Cortex of kidney (tissue), 1 donor: ENCODE measurements around the gene PI16.
A peak's percentile ranks its signal among the peaks of the same experiment; 100 is the strongest.
"Not testable (repeated sequence)": the region's sequence is repeated elsewhere in the genome, so short reads cannot be mapped to it uniquely, and the experiment has no call there.

Experiments
- DNase-seq: peaks from one replicate; lab custom pipeline; 2025; lab: John Stamatoyannopoulos, UW

PI16 gene

GRCh38 chr6:36976007-36976264 is 21.4 kb downstream of the PI16 start:
- DNase-seq, result no peak

- DNase-seq, result no peak
These were observed 22.0 kb downstream of the PI16 start for GRCh38 chr6:36976509-36976908.

- DNase-seq, result no peak
These were observed 22.4 kb downstream of the PI16 start for GRCh38 chr6:36976931-36977330.

GRCh38 chr6:36977470-36977941 is 23.0 kb downstream of the PI16 start:
- no peak for DNase-seq

GRCh38 chr6:36978421-36979346 is 24.1 kb downstream of the PI16 start:
- no peak for DNase-seq

GRCh38 chr6:36979347-36979742 is 24.8 kb downstream of the PI16 start:
- DNase-seq, result no peak

- no peak for DNase-seq
These were observed 25.6 kb downstream of the PI16 start for GRCh38 chr6:36980129-36980528.

GRCh38 chr6:36980876-36981619 is 26.5 kb downstream of the PI16 start:
- DNase-seq, result no peak

- DNase-seq, result no peak
These were observed 29.0 kb downstream of the PI16 start for GRCh38 chr6:36983538-36983937.

- no peak for DNase-seq
These were observed 30.3 kb downstream of the PI16 start for GRCh38 chr6:36984581-36985416.

GRCh38 chr6:36985417-36985807 is 30.9 kb downstream of the PI16 start:
- DNase-seq, result no peak

- DNase-seq, result peak; percentile 78
These were observed 31.5 kb downstream of the PI16 start, which contains the start of gene MTCH1 for GRCh38 chr6:36985808-36986703. MTCH1 (minus strand) TSS chr6:36986196; CDS start chr6:36986173, 23 bp downstream.

GRCh38 chr6:36986704-36987047 is 32.1 kb downstream of the PI16 start:
- DNase-seq, result no peak

- no peak for DNase-seq
These were observed 34.7 kb downstream of the PI16 start for GRCh38 chr6:36989264-36989663.

- not testable (repeated sequence) for DNase-seq
These were observed 35.9 kb downstream of the PI16 start for GRCh38 chr6:36990401-36990800.

GRCh38 chr6:36997811-36998722 is 43.5 kb downstream of the PI16 start:
- DNase-seq, result no peak

GRCh38 chr6:36998723-36999038 is 44.1 kb downstream of the PI16 start:
- no peak for DNase-seq

GRCh38 chr6:36999061-36999750 is 44.7 kb downstream of the PI16 start:
- no peak for DNase-seq

GRCh38 chr6:36999751-37000125 is 45.2 kb downstream of the PI16 start:
- DNase-seq, result no peak
